Ishikawa (cell line): Measurements from ENCODE around the gene CD101.

Experiments used
- CEBPB ChIP-seq: IDR thresholded peaks from 2 replicates; pipeline ENCODE4 v1.6.1; 2012
- CREB1 ChIP-seq: IDR thresholded peaks from 2 replicates; pipeline ENCODE4 v1.6.1; 2012; ENCODE audit warnings: low read depth
- EGR1 ChIP-seq: IDR thresholded peaks from 2 replicates; pipeline ENCODE4 v1.6.1; 2012
- EP300 ChIP-seq: IDR thresholded peaks from 2 replicates; pipeline ENCODE4 v1.6.1; 2012; ENCODE audit warnings: borderline replicate concordance
- FOXM1 ChIP-seq: IDR thresholded peaks from 2 replicates; pipeline ENCODE4 v1.6.1; 2012; ENCODE audit warnings: low read depth, borderline replicate concordance
- NFIC ChIP-seq: IDR thresholded peaks from 2 replicates; pipeline ENCODE4 v1.6.1; 2012
- RAD21 ChIP-seq: IDR thresholded peaks from 2 replicates; pipeline ENCODE4 v1.6.1; 2012; ENCODE audit warnings: low read depth
- TAF1 ChIP-seq: IDR thresholded peaks from 2 replicates; pipeline ENCODE4 v1.6.1; 2012; ENCODE audit warnings: low read depth, mild to moderate bottlenecking
- TCF12 ChIP-seq: IDR thresholded peaks from 2 replicates; pipeline ENCODE4 v1.6.1; 2012; ENCODE audit warnings: low read depth
- TEAD4 ChIP-seq: IDR thresholded peaks from 2 replicates; pipeline ENCODE4 v1.6.1; 2012
- USF1 ChIP-seq: IDR thresholded peaks from 2 replicates; pipeline ENCODE4 v1.6.1; 2012
- YY1 ChIP-seq: IDR thresholded peaks from 2 replicates; pipeline ENCODE4 v1.6.1; 2012; ENCODE audit warnings: low read depth
- ZBTB7A ChIP-seq: IDR thresholded peaks from 2 replicates; pipeline ENCODE4 v1.6.1; 2012; ENCODE audit warnings: low read depth
- TF ChIP-seq, protein P1 (sequence below): IDR thresholded peaks from 2 replicates; pipeline ENCODE4 v1.6.1; 2012; ENCODE audit warnings: low read depth, mild to moderate bottlenecking
- TF ChIP-seq, protein P2 (sequence below): IDR thresholded peaks from 2 replicates; pipeline ENCODE4 v1.6.1; 2012

The CD101 gene

GRCh38 chr1:116993286-116993685, 8.3 kb upstream of the CD101 start:
- TF ChIP-seq USF1, result no peak

DNA sequence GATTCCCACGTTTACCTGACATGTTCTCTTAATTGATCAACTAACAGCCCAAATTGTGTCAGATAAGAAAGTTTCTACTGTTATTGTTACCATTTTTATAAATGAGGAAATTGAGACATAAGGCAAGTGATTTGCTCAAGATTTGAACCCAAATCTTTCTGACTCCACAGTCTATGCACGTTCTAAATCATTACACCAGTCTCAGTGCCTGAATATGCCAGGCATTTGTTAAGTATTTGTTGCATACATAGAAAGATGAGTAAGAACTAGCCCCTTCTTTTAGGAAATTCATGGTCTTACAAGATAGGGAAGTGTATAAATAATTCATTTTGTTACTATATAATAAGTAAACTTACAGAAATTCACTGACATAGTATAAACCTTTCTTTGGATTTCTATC, 7.1 kb upstream of the CD101 start:
- TF ChIP-seq ZBTB7A (no peak), TCF12 (no peak), TAF1 (no peak), EP300 (no peak), RAD21 (no peak), FOXM1 (no peak), USF1 (no peak), NFIC (no peak), YY1 (no peak), EGR1 (no peak), CEBPB (no peak), TEAD4 (no peak), CREB1 (no peak)
- TF ChIP-seq, protein P1, sequence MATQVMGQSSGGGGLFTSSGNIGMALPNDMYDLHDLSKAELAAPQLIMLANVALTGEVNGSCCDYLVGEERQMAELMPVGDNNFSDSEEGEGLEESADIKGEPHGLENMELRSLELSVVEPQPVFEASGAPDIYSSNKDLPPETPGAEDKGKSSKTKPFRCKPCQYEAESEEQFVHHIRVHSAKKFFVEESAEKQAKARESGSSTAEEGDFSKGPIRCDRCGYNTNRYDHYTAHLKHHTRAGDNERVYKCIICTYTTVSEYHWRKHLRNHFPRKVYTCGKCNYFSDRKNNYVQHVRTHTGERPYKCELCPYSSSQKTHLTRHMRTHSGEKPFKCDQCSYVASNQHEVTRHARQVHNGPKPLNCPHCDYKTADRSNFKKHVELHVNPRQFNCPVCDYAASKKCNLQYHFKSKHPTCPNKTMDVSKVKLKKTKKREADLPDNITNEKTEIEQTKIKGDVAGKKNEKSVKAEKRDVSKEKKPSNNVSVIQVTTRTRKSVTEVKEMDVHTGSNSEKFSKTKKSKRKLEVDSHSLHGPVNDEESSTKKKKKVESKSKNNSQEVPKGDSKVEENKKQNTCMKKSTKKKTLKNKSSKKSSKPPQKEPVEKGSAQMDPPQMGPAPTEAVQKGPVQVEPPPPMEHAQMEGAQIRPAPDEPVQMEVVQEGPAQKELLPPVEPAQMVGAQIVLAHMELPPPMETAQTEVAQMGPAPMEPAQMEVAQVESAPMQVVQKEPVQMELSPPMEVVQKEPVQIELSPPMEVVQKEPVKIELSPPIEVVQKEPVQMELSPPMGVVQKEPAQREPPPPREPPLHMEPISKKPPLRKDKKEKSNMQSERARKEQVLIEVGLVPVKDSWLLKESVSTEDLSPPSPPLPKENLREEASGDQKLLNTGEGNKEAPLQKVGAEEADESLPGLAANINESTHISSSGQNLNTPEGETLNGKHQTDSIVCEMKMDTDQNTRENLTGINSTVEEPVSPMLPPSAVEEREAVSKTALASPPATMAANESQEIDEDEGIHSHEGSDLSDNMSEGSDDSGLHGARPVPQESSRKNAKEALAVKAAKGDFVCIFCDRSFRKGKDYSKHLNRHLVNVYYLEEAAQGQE, result no peak
- TF ChIP-seq, protein P2, sequence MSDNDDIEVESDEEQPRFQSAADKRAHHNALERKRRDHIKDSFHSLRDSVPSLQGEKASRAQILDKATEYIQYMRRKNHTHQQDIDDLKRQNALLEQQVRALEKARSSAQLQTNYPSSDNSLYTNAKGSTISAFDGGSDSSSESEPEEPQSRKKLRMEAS, result no peak

GRCh38 chr1:116997066-116997465, 4.5 kb upstream of the CD101 start:
- TF ChIP-seq RAD21, result no peak
- TF ChIP-seq, protein P2, result no peak
- TF ChIP-seq, protein P1, result no peak
- no peak for TF ChIP-seq TEAD4
- no peak for TF ChIP-seq YY1
- TF ChIP-seq CEBPB, result no peak
- no peak for TF ChIP-seq NFIC
- no peak for TF ChIP-seq TCF12
- no peak for TF ChIP-seq FOXM1
- no peak for TF ChIP-seq EP300
- TF ChIP-seq EGR1, result no peak
- no peak for TF ChIP-seq CREB1
- TF ChIP-seq ZBTB7A, result no peak
- TF ChIP-seq USF1, result no peak
- TF ChIP-seq TAF1, result no peak

GRCh38 chr1:116997636-116998035, 3.9 kb upstream of the CD101 start:
- TF ChIP-seq CREB1 (no peak), YY1 (no peak), CEBPB (no peak), ZBTB7A (no peak), EP300 (no peak), USF1 (no peak), NFIC (no peak), EGR1 (no peak), RAD21 (no peak), FOXM1 (no peak), TAF1 (no peak), TEAD4 (no peak), TCF12 (no peak)
- TF ChIP-seq, protein P1, result no peak
